ENCODE data around the gene KISS1. TPM values are rescaled to one million over a fixed set of nuclear protein-coding genes. Genes with fewer than 3 reads are reported as not detected.

KISS1 gene
- total RNA-seq, 1 donor from 2014 or later, result 0.77 TPM

DNA sequence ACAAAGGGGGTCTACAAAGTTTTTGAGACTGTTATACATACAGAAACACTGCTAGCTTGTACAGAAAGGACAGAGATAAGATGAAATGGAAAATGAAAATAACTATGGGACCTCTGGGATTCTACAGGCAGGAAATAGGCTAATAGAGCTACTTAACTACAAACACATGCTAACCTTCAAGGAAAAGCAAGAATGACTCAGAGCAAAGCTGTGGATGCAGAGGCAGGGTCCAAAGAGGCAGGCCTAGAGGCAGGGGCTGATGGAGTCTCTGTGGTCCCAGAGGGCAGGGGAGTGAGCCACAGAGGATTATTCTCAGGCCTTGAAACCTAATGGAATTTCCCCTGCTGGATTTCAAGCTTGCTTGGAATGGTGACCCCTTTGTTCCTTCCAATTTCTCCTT lies 36.2 kb upstream of the KISS1 start:
- Mint-ChIP-seq H3K4me1 (ENCODE audit: low read depth) (no peaks in the 10 kb centered on the region), H3K27ac (ENCODE audit: unreplicated experiment) (no peak overlapping the region), H3K4me3 (ENCODE audit: unreplicated experiment) (no peak overlapping the region), H3K36me3 (ENCODE audit: low read depth) (peaks cover 5% of the 10 kb centered on the region), H3K9me3 (ENCODE audit: low read depth) (peaks cover 10% of the 10 kb centered on the region), H3K27me3 (ENCODE audit: low read depth) (peaks cover 2% of the 10 kb centered on the region)
- TF ChIP-seq, protein P1, sequence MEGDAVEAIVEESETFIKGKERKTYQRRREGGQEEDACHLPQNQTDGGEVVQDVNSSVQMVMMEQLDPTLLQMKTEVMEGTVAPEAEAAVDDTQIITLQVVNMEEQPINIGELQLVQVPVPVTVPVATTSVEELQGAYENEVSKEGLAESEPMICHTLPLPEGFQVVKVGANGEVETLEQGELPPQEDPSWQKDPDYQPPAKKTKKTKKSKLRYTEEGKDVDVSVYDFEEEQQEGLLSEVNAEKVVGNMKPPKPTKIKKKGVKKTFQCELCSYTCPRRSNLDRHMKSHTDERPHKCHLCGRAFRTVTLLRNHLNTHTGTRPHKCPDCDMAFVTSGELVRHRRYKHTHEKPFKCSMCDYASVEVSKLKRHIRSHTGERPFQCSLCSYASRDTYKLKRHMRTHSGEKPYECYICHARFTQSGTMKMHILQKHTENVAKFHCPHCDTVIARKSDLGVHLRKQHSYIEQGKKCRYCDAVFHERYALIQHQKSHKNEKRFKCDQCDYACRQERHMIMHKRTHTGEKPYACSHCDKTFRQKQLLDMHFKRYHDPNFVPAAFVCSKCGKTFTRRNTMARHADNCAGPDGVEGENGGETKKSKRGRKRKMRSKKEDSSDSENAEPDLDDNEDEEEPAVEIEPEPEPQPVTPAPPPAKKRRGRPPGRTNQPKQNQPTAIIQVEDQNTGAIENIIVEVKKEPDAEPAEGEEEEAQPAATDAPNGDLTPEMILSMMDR (IDR thresholded peaks at IDR 0.05), result no peak
- DNase-seq (ENCODE audit: low spot score), result no peak

DNA sequence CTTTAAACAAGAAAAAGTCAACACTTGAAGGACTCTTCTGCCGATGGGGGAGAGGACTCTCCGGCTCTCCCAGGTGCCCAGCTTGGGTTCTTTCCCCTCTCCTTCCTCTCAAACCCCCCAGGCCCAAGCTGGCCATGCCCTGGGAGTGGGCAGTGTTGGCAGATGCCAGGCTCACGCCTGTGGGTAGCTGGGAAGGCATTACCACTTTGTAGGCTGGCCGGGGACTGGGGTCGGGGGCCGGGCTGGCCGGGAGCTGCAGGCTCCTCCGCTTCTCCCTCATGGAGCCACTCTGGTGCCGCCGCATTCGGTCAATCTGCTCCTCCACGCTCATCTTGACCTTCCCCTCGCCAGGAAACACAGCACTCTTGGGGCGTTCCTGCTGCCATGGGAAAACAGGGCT lies 33.9 kb upstream of the KISS1 start:
- Mint-ChIP-seq H3K36me3 (ENCODE audit: low read depth) (peaks cover 2% of the 10 kb centered on the region), H3K4me3 (ENCODE audit: unreplicated experiment) (no peak overlapping the region), H3K9me3 (ENCODE audit: low read depth) (peaks cover 3% of the 10 kb centered on the region), H3K4me1 (ENCODE audit: low read depth) (peaks cover 4% of the 10 kb centered on the region), H3K27me3 (ENCODE audit: low read depth) (peaks cover 2% of the 10 kb centered on the region), H3K27ac (ENCODE audit: unreplicated experiment) (no peak overlapping the region)
- DNase-seq (ENCODE audit: low spot score), result no peak
- TF ChIP-seq, protein P1 (IDR thresholded peaks at IDR 0.05), result no peak

DNA sequence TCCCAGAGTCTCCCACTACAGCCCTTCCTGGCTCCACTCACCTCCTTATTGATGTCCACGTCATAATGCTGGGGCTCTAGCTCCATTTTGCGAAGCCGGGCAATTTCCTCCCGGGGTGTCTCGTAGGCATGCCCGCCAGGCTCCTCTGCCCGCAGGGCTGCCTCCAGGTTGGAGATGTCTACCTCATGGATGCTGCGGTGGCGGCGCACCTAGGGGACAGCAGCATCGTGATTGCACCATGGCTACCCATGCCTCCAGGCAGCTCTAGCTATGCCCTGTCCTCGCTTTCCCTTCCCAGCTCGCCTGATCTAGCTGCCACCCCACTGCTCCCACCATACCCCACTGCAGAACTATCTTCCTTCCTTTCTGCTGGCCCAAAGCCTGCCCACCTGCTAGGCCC lies 32.6 kb upstream of the KISS1 start:
- TF ChIP-seq, protein P1 (IDR thresholded peaks at IDR 0.05), result no peak
- H3K4me3 Mint-ChIP-seq (ENCODE audit: unreplicated experiment), result no peak overlapping the region
- peaks cover 4% of the 10 kb centered on the region for H3K4me1 Mint-ChIP-seq (ENCODE audit: low read depth)
- peaks cover 2% of the 10 kb centered on the region for H3K36me3 Mint-ChIP-seq (ENCODE audit: low read depth)
- H3K9me3 Mint-ChIP-seq (ENCODE audit: low read depth), result peaks cover 3% of the 10 kb centered on the region
- peaks cover 2% of the 10 kb centered on the region for H3K27me3 Mint-ChIP-seq (ENCODE audit: low read depth)
- H3K27ac Mint-ChIP-seq (ENCODE audit: unreplicated experiment), result no peak overlapping the region
- no peak for DNase-seq (ENCODE audit: low spot score)

DNA sequence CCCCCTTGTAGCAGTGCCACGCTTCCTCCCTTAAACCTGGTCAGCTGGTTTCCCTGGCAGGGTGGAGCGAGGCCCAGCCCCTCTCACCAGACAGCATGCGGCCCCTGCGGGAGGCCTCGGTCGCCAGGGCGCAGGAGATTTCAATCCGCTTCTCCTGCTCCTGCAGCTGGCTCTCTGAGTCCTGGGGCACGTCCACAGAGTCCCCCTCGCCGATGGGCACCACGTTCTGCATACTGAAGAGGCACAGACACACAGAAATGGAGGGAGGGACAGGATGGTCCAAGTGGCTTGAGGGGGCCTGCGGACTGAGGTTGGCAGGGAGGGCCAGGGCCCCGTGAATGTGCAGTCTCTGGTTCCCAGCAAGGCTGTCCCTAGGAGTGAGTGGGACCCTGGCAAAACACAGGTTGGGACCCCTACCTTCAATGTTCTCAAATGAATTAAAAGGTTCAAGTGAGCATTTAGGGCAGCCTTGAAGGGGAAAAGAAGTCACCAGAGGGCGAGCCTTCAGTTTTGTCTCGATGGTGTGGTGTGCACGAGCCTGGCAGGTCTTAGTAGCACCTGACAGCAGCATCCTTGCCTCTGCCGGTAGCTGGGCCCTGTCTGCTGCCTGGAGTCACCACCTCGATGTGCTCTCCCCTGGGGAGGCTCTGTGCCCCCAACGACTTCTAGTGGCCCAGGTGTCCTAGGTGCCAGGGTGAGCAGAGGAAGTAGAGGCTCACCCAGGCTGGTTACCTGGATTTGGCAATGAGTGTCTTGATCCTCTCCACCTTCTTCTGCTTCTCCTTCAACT lies 31.9 kb upstream of the KISS1 start:
- H3K9me3 Mint-ChIP-seq (ENCODE audit: low read depth), result peaks cover 3% of the 10 kb centered on the region
- no peak overlapping the region for H3K27ac Mint-ChIP-seq (ENCODE audit: unreplicated experiment)
- no peak for DNase-seq (ENCODE audit: low spot score)
- H3K27me3 Mint-ChIP-seq (ENCODE audit: low read depth), result peaks cover 2% of the 10 kb centered on the region
- peaks cover 2% of the 10 kb centered on the region for H3K36me3 Mint-ChIP-seq (ENCODE audit: low read depth)
- TF ChIP-seq, protein P1 (IDR thresholded peaks at IDR 0.05), result no peak
- H3K4me1 Mint-ChIP-seq (ENCODE audit: low read depth), result peaks cover 4% of the 10 kb centered on the region
- no peak overlapping the region for H3K4me3 Mint-ChIP-seq (ENCODE audit: unreplicated experiment)

DNA sequence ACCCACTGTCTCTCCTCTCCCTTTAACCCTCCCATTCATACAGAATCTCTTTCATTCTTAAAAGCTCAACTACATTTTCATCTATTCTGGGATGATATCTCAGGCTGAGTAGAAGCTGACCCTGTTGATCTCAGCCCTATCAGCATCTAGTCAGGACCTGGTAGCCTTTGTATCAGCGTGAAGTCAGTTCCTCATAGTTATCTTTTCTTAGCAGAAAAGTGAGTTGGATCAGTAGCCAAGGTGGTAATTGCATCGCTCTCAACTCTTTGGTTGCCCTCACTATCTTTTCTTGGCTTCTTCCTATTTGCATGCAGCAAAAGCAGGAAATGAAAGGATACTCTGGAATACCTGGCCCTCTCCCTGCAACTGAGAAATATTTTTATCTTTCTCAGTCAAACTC lies 31.1 kb upstream of the KISS1 start:
- Mint-ChIP-seq H3K4me1 (ENCODE audit: low read depth) (peaks cover 4% of the 10 kb centered on the region), H3K36me3 (ENCODE audit: low read depth) (peaks cover 2% of the 10 kb centered on the region), H3K27me3 (ENCODE audit: low read depth) (peaks cover 2% of the 10 kb centered on the region), H3K9me3 (ENCODE audit: low read depth) (peaks cover 3% of the 10 kb centered on the region), H3K27ac (ENCODE audit: unreplicated experiment) (no peak overlapping the region), H3K4me3 (ENCODE audit: unreplicated experiment) (no peak overlapping the region)
- TF ChIP-seq, protein P1 (IDR thresholded peaks at IDR 0.05), result no peak
- DNase-seq (ENCODE audit: low spot score), result no peak

All from chondrocyte (in vitro differentiated cells).